CD4-positive, CD25-positive, alpha-beta regulatory T cell (primary cell): ENCODE measurements around the gene RHNO1. TPM values are rescaled to one million over a fixed set of nuclear protein-coding genes. Genes with fewer than 3 reads are reported as not detected.
A peak's percentile ranks its signal among the peaks of the same experiment; 100 is the strongest.

Source experiments
- ATAC-seq, 2 donors: fragments of 150-1000 bp; cut with Tn5 transposase; one replicate each; pipeline ENCODE4 v1.10.0; 2021; ENCODE audit warnings: low read depth in 2 of 2, moderate number of reproducible peaks in 2 of 2, moderate library complexity in 1 of 2
- DNase-seq, 3 donors: peaks; one replicate each; pipeline versions ENCODE4 v3.0.0 to v3.0.0-alpha.2; 2012 to 2022; ENCODE audit warnings: mixed read lengths in 1 of 3
- H3K27ac ChIP-seq: one replicate; pipeline ENCODE4 v1.7.0; 2013; ENCODE audit warnings: mild to moderate bottlenecking, low read length; ENCODE audit not compliant: insufficient read depth, poor library complexity, severe bottlenecking
- H3K27me3 ChIP-seq: one replicate; pipeline ENCODE4 v1.7.0; 2013; ENCODE audit warnings: low read length; ENCODE audit not compliant: control insufficient read depth, insufficient read depth
- H3K36me3 ChIP-seq: one replicate; pipeline ENCODE4 v1.7.0; 2013; ENCODE audit warnings: mild to moderate bottlenecking, low read length, moderate library complexity; ENCODE audit not compliant: control insufficient read depth, insufficient read depth
- H3K4me1 ChIP-seq: 2 replicates; pipeline ENCODE4 v1.7.0; 2013; ENCODE audit warnings: mild to moderate bottlenecking, low read length; ENCODE audit not compliant: insufficient read depth, control insufficient read depth, poor library complexity, severe bottlenecking
- H3K4me3 ChIP-seq: one replicate; pipeline ENCODE4 v1.7.0; 2013; ENCODE audit warnings: low read depth, mild to moderate bottlenecking, low read length, moderate library complexity
- H3K9me3 ChIP-seq, 2 experiments: 1 replicate in 1 of 2; 2 replicates in 1 of 2; pipeline ENCODE4 v1.7.0; 2013; ENCODE audit warnings: low read length in 2 of 2, mild to moderate bottlenecking in 1 of 2, moderate library complexity in 1 of 2; ENCODE audit not compliant: control insufficient read depth in 2 of 2
- H3K27ac Mint-ChIP-seq, 3 donors: one replicate each; pipeline ENCODE4 v1.8.0; 2020 to 2022; ENCODE audit warnings: mild to moderate bottlenecking in 3 of 3, mixed read lengths in 3 of 3, moderate library complexity in 2 of 3
- H3K27me3 Mint-ChIP-seq: one replicate; pipeline ENCODE4 v1.8.0; 2022; ENCODE audit warnings: mild to moderate bottlenecking, mixed read lengths
- H3K36me3 Mint-ChIP-seq: one replicate; pipeline ENCODE4 v1.8.0; 2020; ENCODE audit warnings: mixed read lengths
- H3K4me1 Mint-ChIP-seq, 4 donors: one replicate each; pipeline ENCODE4 v1.8.0; 2020 to 2022; ENCODE audit warnings: mixed read lengths in 4 of 4, mild to moderate bottlenecking in 1 of 4
- H3K4me3 Mint-ChIP-seq, 4 donors: one replicate each; pipeline ENCODE4 v1.8.0; 2020 to 2022; ENCODE audit warnings: mild to moderate bottlenecking in 4 of 4, mixed read lengths in 4 of 4, moderate library complexity in 3 of 4
- H3K9me3 Mint-ChIP-seq, 7 donors: one replicate each; pipeline ENCODE4 v1.8.0; 2020 to 2022; ENCODE audit warnings: mixed read lengths in 7 of 7, mild to moderate bottlenecking in 3 of 7, moderate library complexity in 2 of 7
- polyA plus RNA-seq, 4 donors: library from polyadenylated mRNA; unstranded; fragments of 300-500 nt; fragmentation: Illumina TruSeq; gene quantifications; one replicate each; pipeline ENCODE4 v1.2.3, GENCODE V29; 2021
- total RNA-seq: library from RNA; stranded (reverse); gene quantifications from one replicate; pipeline ENCODE4 v1.2.3, GENCODE V29; 2022

Gene RHNO1
- total and polyA plus RNA-seq, 5 donors from 2014 or later: 29.9 to 76.0 (median 73.1) TPM

- Mint-ChIP-seq H3K27me3 (no peaks in the 10 kb centered on the region), H3K36me3 (peaks cover 11% of the 10 kb centered on the region), H3K4me1 (peaks cover 0 to 2% (median 0%) of the 10 kb centered on the region in 4 donors), H3K27ac (peak overlapping the region in 1 of 3 donors; percentile 48), H3K4me3 (no peak overlapping the region), H3K9me3 (no peaks in the 10 kb centered on the region)
- DNase-seq (peak in 2 of 3 donors; percentile 30 to 39), ATAC-seq (peak; percentile 45 to 46)
- no peak overlapping the region for H3K27ac ChIP-seq
- H3K36me3 ChIP-seq: peaks cover 19% of the 10 kb centered on the region
- no peaks in the 10 kb centered on the region for H3K4me1 ChIP-seq
- no peak overlapping the region for H3K4me3 ChIP-seq
- no peaks in the 10 kb centered on the region for H3K9me3 ChIP-seq
- H3K27me3 ChIP-seq: no peaks in the 10 kb centered on the region
Observed at GRCh38 chr12:2853626-2854025, 23.4 kb upstream of the RHNO1 start.

DNA sequence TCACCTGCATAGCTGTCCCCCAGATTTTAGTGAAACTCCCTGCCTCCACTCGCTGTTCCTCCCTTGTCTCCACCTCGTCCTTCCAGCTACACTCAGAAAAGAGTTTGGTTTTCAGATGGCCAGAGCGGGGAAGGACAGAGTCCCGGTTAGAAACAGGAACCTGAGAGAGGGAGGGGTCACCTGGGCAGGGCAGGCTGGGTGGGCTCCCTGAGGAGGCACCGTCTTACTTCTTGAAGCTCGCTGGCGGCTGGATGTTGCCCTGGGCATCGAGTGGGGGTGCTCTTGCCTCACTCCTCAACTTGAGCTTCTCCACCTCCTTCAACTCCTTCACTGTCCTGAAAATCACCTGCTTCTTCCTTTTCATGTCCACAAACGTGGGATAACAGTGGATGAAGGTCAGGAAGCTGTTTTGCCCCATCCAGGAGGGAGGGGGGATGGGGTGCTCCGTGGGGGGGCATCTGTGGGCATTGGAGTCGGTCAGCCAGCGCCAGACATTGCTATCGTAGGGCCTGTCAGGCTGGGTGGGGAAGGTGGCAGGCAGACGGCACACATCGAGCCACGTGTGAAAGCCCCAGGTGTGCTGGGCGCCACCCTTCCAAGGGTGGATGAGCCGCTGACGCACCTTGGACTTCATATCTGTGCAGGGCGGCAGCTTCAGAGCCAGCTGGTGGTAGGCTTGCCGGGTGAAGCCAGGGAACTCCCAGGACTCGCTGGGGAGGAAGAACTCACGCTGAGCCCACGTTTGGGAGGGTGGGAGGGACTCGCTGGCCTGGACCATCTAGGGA is 22.2 kb upstream of the RHNO1 start:
- no peaks in the 10 kb centered on the region for H3K27me3 Mint-ChIP-seq
- Histone ChIP-seq H3K9me3 (no peaks in the 10 kb centered on the region), H3K36me3 (peaks cover 26% of the 10 kb centered on the region), H3K4me1 (no peaks in the 10 kb centered on the region), H3K27ac (no peak overlapping the region), H3K27me3 (no peaks in the 10 kb centered on the region), H3K4me3 (no peak overlapping the region)
- H3K36me3 Mint-ChIP-seq: peaks cover 14% of the 10 kb centered on the region
- H3K4me1 Mint-ChIP-seq: peaks cover 0 to 2% (median 0%) of the 10 kb centered on the region in 4 donors
- ATAC-seq: no peak
- no peaks in the 10 kb centered on the region for H3K9me3 Mint-ChIP-seq
- DNase-seq: no peak
- H3K27ac Mint-ChIP-seq: peak overlapping the region in 1 of 3 donors; percentile 82
- H3K4me3 Mint-ChIP-seq: no peak overlapping the region

- Histone ChIP-seq H3K27ac (no peak overlapping the region), H3K36me3 (peaks cover 26% of the 10 kb centered on the region), H3K27me3 (no peaks in the 10 kb centered on the region), H3K9me3 (no peaks in the 10 kb centered on the region), H3K4me3 (no peak overlapping the region), H3K4me1 (no peaks in the 10 kb centered on the region)
- no peak for ATAC-seq
- H3K4me1 Mint-ChIP-seq: peaks cover 0 to 2% (median 0%) of the 10 kb centered on the region in 4 donors
- H3K27me3 Mint-ChIP-seq: no peaks in the 10 kb centered on the region
- peak overlapping the region in 2 of 3 donors; percentile 55 to 76 for H3K27ac Mint-ChIP-seq
- peaks cover 19% of the 10 kb centered on the region for H3K36me3 Mint-ChIP-seq
- no peak for DNase-seq
- no peaks in the 10 kb centered on the region for H3K9me3 Mint-ChIP-seq
- no peak overlapping the region for H3K4me3 Mint-ChIP-seq
Observed at GRCh38 chr12:2855546-2855945, 21.5 kb upstream of the RHNO1 start.

- no peak overlapping the region for H3K4me3 Mint-ChIP-seq
- Histone ChIP-seq H3K27me3 (no peaks in the 10 kb centered on the region), H3K9me3 (no peaks in the 10 kb centered on the region), H3K36me3 (peaks cover 26% of the 10 kb centered on the region), H3K4me1 (no peaks in the 10 kb centered on the region), H3K4me3 (no peak overlapping the region), H3K27ac (no peak overlapping the region)
- peak overlapping the region in 1 of 3 donors; percentile 55 for H3K27ac Mint-ChIP-seq
- ATAC-seq (no peak), DNase-seq (no peak)
- no peaks in the 10 kb centered on the region for H3K9me3 Mint-ChIP-seq
- peaks cover 0 to 2% (median 0%) of the 10 kb centered on the region in 4 donors for H3K4me1 Mint-ChIP-seq
- peaks cover 19% of the 10 kb centered on the region for H3K36me3 Mint-ChIP-seq
- H3K27me3 Mint-ChIP-seq: no peaks in the 10 kb centered on the region
Observed at GRCh38 chr12:2856051-2856450, 21.0 kb upstream of the RHNO1 start.

- Histone ChIP-seq H3K4me3 (no peak within 1 kb of the TSS), H3K9me3 (no peaks in the 10 kb centered on the region), H3K36me3 (peaks cover 26% of the 10 kb centered on the region), H3K27ac (no peak within 1 kb of the TSS), H3K27me3 (no peaks in the 10 kb centered on the region), H3K4me1 (no peaks in the 10 kb centered on the region)
- Mint-ChIP-seq H3K36me3 (peaks cover 19% of the 10 kb centered on the region), H3K27ac (peak within 1 kb of the TSS in 1 of 3 donors; percentile 55), H3K4me3 (no peak within 1 kb of the TSS), H3K4me1 (peaks cover 0 to 2% (median 0%) of the 10 kb centered on the region in 4 donors), H3K9me3 (no peaks in the 10 kb centered on the region), H3K27me3 (no peaks in the 10 kb centered on the region)
- no peak for DNase-seq
- no peak for ATAC-seq
Observed at GRCh38 chr12:2857021-2857431, 20.0 kb upstream of the RHNO1 start, which contains the start of gene TEX52. Gene TEX52, minus strand, starts transcription at chr12:2857039. Its CDS starts 13 bp downstream, at chr12:2857026.

DNA sequence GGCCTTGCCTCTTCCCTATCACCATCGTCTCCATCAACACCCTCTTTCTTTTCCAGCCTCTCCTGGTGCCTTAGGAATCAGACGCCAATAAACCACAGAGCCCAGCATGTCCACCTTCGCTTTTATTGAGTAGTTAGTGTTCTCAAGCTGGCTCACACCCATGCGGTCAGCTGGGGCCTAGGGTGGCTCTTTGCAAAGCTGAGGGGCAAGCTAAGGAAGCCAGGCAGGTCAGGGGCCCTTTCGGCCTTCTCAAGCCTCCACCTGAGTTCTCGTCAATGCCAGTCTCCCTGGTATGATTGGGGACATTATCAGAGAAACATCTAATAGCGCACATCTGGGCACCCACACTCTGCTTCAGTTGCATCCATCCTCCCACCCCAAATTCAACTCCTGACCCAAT is 19.4 kb upstream of the RHNO1 start:
- Histone ChIP-seq H3K4me3 (no peak overlapping the region), H3K4me1 (no peaks in the 10 kb centered on the region), H3K9me3 (no peaks in the 10 kb centered on the region), H3K27ac (no peak overlapping the region), H3K36me3 (peaks cover 26% of the 10 kb centered on the region), H3K27me3 (no peaks in the 10 kb centered on the region)
- Mint-ChIP-seq H3K4me1 (peaks cover 0 to 2% (median 0%) of the 10 kb centered on the region in 4 donors), H3K4me3 (no peak overlapping the region), H3K27me3 (no peaks in the 10 kb centered on the region), H3K9me3 (no peaks in the 10 kb centered on the region), H3K27ac (no peak overlapping the region), H3K36me3 (peaks cover 19% of the 10 kb centered on the region)
- no peak for ATAC-seq
- DNase-seq: no peak

DNA sequence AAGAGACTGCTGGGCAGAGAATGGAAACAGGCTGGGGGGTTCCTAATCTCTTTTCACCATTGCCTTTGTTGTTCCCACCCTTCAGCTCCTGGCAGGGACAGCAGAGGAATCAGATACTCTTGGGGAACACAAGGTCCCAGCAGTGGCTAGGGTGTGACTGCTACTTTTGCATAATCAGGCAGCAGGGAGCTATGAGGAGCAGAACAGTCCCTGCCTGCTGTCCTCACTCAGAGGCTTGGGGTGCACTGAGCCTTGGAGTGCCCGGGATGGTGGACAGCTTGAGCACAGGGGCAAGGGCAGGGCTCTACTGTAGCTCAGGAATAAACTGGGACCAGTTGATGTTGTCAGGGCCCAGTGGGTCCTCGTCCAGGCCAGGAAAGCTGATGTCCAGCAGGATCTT is 18.7 kb upstream of the RHNO1 start:
- peaks cover 0 to 2% (median 0%) of the 10 kb centered on the region in 4 donors for H3K4me1 Mint-ChIP-seq
- H3K36me3 ChIP-seq: peaks cover 26% of the 10 kb centered on the region
- no peaks in the 10 kb centered on the region for H3K27me3 ChIP-seq
- peaks cover 19% of the 10 kb centered on the region for H3K36me3 Mint-ChIP-seq
- no peak overlapping the region for H3K4me3 ChIP-seq
- H3K27me3 Mint-ChIP-seq: no peaks in the 10 kb centered on the region
- H3K9me3 Mint-ChIP-seq: no peaks in the 10 kb centered on the region
- no peaks in the 10 kb centered on the region for H3K9me3 ChIP-seq
- ATAC-seq (no peak), DNase-seq (no peak)
- H3K27ac Mint-ChIP-seq: peak overlapping the region in 1 of 3 donors; percentile 25
- H3K4me1 ChIP-seq: no peaks in the 10 kb centered on the region
- no peak overlapping the region for H3K27ac ChIP-seq
- no peak overlapping the region for H3K4me3 Mint-ChIP-seq
